Loucy (cell line): ENCODE results near the gene PRXL2A.

ENCODE experiments used
- H2AFZ ChIP-seq: fragments of 200-600 bp; sonication (generic); 2 replicates; pipeline ENCODE4 v1.6.0; 2016; ENCODE audit warnings: antibody characterized with exemption, mild to moderate bottlenecking, low read length, moderate library complexity
- H3F3A ChIP-seq: fragments of 200-600 bp; 2 replicates; pipeline ENCODE4 v1.6.0; 2016; ENCODE audit warnings: antibody characterized with exemption, low read depth, mild to moderate bottlenecking
- H3K27me3 ChIP-seq: fragments of 200-600 bp; sonication (generic); 2 replicates; pipeline ENCODE4 v1.6.1; 2014; ENCODE audit warnings: low read length, mild to moderate bottlenecking; ENCODE audit not compliant: insufficient read depth, poor library complexity, severe bottlenecking
- H3K36me3 ChIP-seq: fragments of 200-600 bp; sonication (generic); 2 replicates; pipeline ENCODE4 v1.6.1; 2016; ENCODE audit warnings: low read length; ENCODE audit not compliant: insufficient read depth
- H3K4me1 ChIP-seq: fragments of 200-600 bp; sonication (generic); 2 replicates; pipeline ENCODE4 v1.5.1; 2014; ENCODE audit warnings: low read length, mild to moderate bottlenecking; ENCODE audit not compliant: insufficient read depth, poor library complexity, severe bottlenecking
- H3K4me2 ChIP-seq: fragments of 200-600 bp; sonication (generic); 2 replicates; pipeline ENCODE4 v1.6.0; 2014; ENCODE audit warnings: antibody characterized with exemption, low read length, low read depth, mild to moderate bottlenecking; ENCODE audit not compliant: poor library complexity, severe bottlenecking
- H3K4me3 ChIP-seq: fragments of 200-600 bp; sonication (generic); 2 replicates; pipeline ENCODE4 v1.5.1; 2014; ENCODE audit warnings: low read length, mild to moderate bottlenecking, mixed read lengths; ENCODE audit not compliant: poor library complexity, severe bottlenecking
- H3K79me2 ChIP-seq: fragments of 200-600 bp; sonication (generic); 2 replicates; pipeline ENCODE4 v1.6.1; 2014; ENCODE audit warnings: low read length; ENCODE audit not compliant: insufficient read depth
- H3K9ac ChIP-seq: fragments of 200-600 bp; sonication (generic); 2 replicates; pipeline ENCODE4 v1.6.0; 2014; ENCODE audit warnings: mild to moderate bottlenecking, low read depth, low read length, moderate library complexity; ENCODE audit not compliant: poor library complexity, severe bottlenecking
- H3K9me2 ChIP-seq: fragments of 200-600 bp; sonication (generic); replicated peaks from 2 replicates; pipeline ENCODE4 v1.6.1; 2016; ENCODE audit warnings: low read depth, low read length, mixed read lengths
- H3K9me3 ChIP-seq: fragments of 200-600 bp; sonication (generic); 2 replicates; pipeline ENCODE4 v1.6.1; 2014; ENCODE audit warnings: mild to moderate bottlenecking, antibody characterized with exemption, low read length, low read depth; ENCODE audit not compliant: insufficient read depth
- H4K20me1 ChIP-seq: fragments of 200-600 bp; sonication (generic); 2 replicates; pipeline ENCODE4 v1.6.0; 2014; ENCODE audit warnings: antibody characterized with exemption, low read length, mild to moderate bottlenecking; ENCODE audit not compliant: insufficient read depth, poor library complexity, severe bottlenecking
- CTCF ChIP-seq: fragments of 200-600 bp; sonication (generic); conservative IDR thresholded peaks from 2 replicates; pipeline ENCODE4 v1.5.1; 2014; ENCODE audit warnings: mild to moderate bottlenecking, antibody characterized with exemption, low read length
- EZH2phosphoT487 ChIP-seq: fragments of 200-600 bp; IDR thresholded peaks from 2 replicates; pipeline ENCODE4 v1.6.1; 2018; ENCODE audit warnings: antibody characterized with exemption, mild to moderate bottlenecking, moderate library complexity, borderline replicate concordance

The PRXL2A gene

GRCh38 chr10:80407812-80408241 is 524 bp upstream of the PRXL2A start:
- no peak for TF ChIP-seq EZH2phosphoT487
- no peak for TF ChIP-seq CTCF
- Histone ChIP-seq H3K4me1 (peaks cover 51% of the 10 kb centered on the region), H3K27me3 (no peaks in the 10 kb centered on the region), H3K4me3 (peak overlapping the region; percentile 86), H3F3A (no peaks in the 10 kb centered on the region), H3K4me2 (peak overlapping the region; percentile 73), H3K79me2 (peaks cover 44% of the 10 kb centered on the region), H3K9ac (peak overlapping the region; percentile 88), H4K20me1 (peaks cover 11% of the 10 kb centered on the region), H2AFZ (peak overlapping the region; percentile 97), H3K9me2 (no peaks in the 10 kb centered on the region), H3K36me3 (no peaks in the 10 kb centered on the region), H3K9me3 (no peaks in the 10 kb centered on the region)

DNA sequence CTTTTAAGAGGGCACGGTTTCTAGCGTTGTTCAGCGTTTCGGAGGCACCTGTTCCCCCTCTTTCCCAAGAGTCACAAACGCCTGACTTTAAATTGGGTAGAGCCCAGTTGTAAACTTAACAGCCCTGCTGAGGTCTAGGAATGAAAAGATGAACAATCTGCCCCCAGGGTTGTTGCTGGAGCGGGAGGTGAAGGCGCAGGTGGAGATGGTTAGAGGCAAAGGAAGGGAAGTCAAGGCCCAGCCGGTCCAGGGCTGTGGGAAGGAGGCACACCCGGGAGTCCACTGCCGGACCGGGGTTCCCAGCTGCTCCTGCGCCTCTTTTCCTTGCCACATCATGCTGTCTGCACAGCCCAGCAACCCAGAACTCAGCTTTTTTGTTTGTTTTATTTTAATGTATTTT is 770 bp downstream of the PRXL2A start:
- Histone ChIP-seq H3K4me2 (peak overlapping the region; percentile 73), H3K4me1 (peaks cover 63% of the 10 kb centered on the region), H3K27me3 (no peaks in the 10 kb centered on the region), H3K79me2 (peaks cover 57% of the 10 kb centered on the region), H3F3A (no peaks in the 10 kb centered on the region), H2AFZ (peak overlapping the region; percentile 97), H3K9ac (peak overlapping the region; percentile 88), H3K9me3 (no peaks in the 10 kb centered on the region), H4K20me1 (peaks cover 14% of the 10 kb centered on the region), H3K36me3 (no peaks in the 10 kb centered on the region), H3K9me2 (no peaks in the 10 kb centered on the region), H3K4me3 (peak overlapping the region; percentile 86)
- TF ChIP-seq CTCF (no peak), EZH2phosphoT487 (no peak)

GRCh38 chr10:80410122-80410521 is 1.8 kb downstream of the PRXL2A start:
- no peaks in the 10 kb centered on the region for H3K9me2 ChIP-seq
- peak overlapping the region; percentile 86 for H3K4me3 ChIP-seq
- H2AFZ ChIP-seq = no peak overlapping the region
- H3K27me3 ChIP-seq = no peaks in the 10 kb centered on the region
- H3K4me1 ChIP-seq = peaks cover 65% of the 10 kb centered on the region
- no peaks in the 10 kb centered on the region for H3K36me3 ChIP-seq
- peak overlapping the region; percentile 73 for H3K4me2 ChIP-seq
- peak overlapping the region; percentile 88 for H3K9ac ChIP-seq
- no peak for TF ChIP-seq CTCF
- TF ChIP-seq EZH2phosphoT487 = no peak
- no peaks in the 10 kb centered on the region for H3F3A ChIP-seq
- no peaks in the 10 kb centered on the region for H3K9me3 ChIP-seq
- peaks cover 67% of the 10 kb centered on the region for H3K79me2 ChIP-seq
- H4K20me1 ChIP-seq = peaks cover 14% of the 10 kb centered on the region
